K562 (cell line): ENCODE results near the gene HPCAL1. TPM values are rescaled to one million over a fixed set of nuclear protein-coding genes. Genes with fewer than 3 reads are reported as not detected.

Experiments
- BHLHE40 ChIP-seq: IDR thresholded peaks from 2 replicates; pipeline ENCODE4 v1.6.1; 2011; ENCODE audit warnings: low read length, improper control_type of control experiment
- CTBP1 ChIP-seq: fragments of 450-650 bp; IDR thresholded peaks from 2 replicates; pipeline ENCODE4 v1.6.1; 2016; ENCODE audit warnings: borderline replicate concordance
- CXXC5 ChIP-seq: fragments of 250-450 bp; sonication (Bioruptor Pico); IDR thresholded peaks from 2 replicates; pipeline ENCODE4 v1.8.0; 2022; ENCODE audit warnings: inconsistent platforms, mild to moderate bottlenecking, moderate library complexity
- GATAD2B ChIP-seq: fragments of 450-650 bp; IDR thresholded peaks from 2 replicates; pipeline ENCODE4 v1.6.1; 2017; ENCODE audit warnings: mild to moderate bottlenecking, borderline replicate concordance
- KLF6 ChIP-seq: fragments of 250-450 bp; sonication (Bioruptor Pico); IDR thresholded peaks from 2 replicates; pipeline ENCODE4 v1.4.0; 2020; ENCODE audit warnings: mild to moderate bottlenecking, moderate library complexity, borderline replicate concordance
- MED1 ChIP-seq: sonication (generic); formaldehyde crosslinking; IDR thresholded peaks from 2 replicates; pipeline ENCODE4 v1.8.1; 2023; ENCODE audit warnings: missing genetic modification reagents, borderline replicate concordance
- NEUROD1 ChIP-seq: fragments of 150-350 bp; IDR thresholded peaks from 2 replicates; pipeline ENCODE4 v1.6.1; 2014; ENCODE audit warnings: borderline replicate concordance, low read length, low read depth; ENCODE audit not compliant: partially characterized antibody
- PCBP2 ChIP-seq: fragments of 200-400 bp; formaldehyde crosslinking; IDR thresholded peaks from 2 replicates; pipeline ENCODE4 v1.6.1; 2018; ENCODE audit warnings: low read length, low read depth, mild to moderate bottlenecking, moderate library complexity; ENCODE audit not compliant: poor library complexity, severe bottlenecking
- POLR2G ChIP-seq: fragments of 200-400 bp; formaldehyde crosslinking; IDR thresholded peaks from 2 replicates; pipeline ENCODE4 v1.6.1; 2017; ENCODE audit warnings: low read depth, mild to moderate bottlenecking, antibody characterized with exemption, low read length, moderate library complexity
- SIN3A ChIP-seq, 2 experiments: fragments of 150-350 bp in 1 of 2; IDR thresholded peaks; 2 replicates each; pipeline ENCODE4 v1.6.1; 2011 to 2016; ENCODE audit warnings: borderline replicate concordance in 2 of 2, low read depth in 2 of 2, low read length in 2 of 2, mild to moderate bottlenecking in 2 of 2, moderate library complexity in 2 of 2; ENCODE audit not compliant: control insufficient read depth in 1 of 2
- STAT5B ChIP-seq: fragments of 250-450 bp; sonication (Bioruptor Pico); IDR thresholded peaks from 2 replicates; pipeline ENCODE4 v1.8.0; 2021; ENCODE audit warnings: mild to moderate bottlenecking, inconsistent platforms
- TOE1 ChIP-seq, 2 experiments: fragments of 450-650 bp in 1 of 2; sonication (generic) in 1 of 2; formaldehyde crosslinking in 1 of 2; IDR thresholded peaks; 2 replicates each; pipeline versions ENCODE4 v1.7.1 to v1.8.0; 2016 to 2022; ENCODE audit warnings: borderline replicate concordance in 2 of 2, mild to moderate bottlenecking in 2 of 2, antibody characterized with exemption in 1 of 2, inconsistent platforms in 1 of 2, low read depth in 1 of 2, missing genetic modification reagents in 1 of 2, moderate library complexity in 1 of 2
- U2AF1 ChIP-seq: fragments of 200-400 bp; formaldehyde crosslinking; optimal IDR thresholded peaks from 2 replicates; pipeline ENCODE3; 2017; ENCODE audit warnings: mild to moderate bottlenecking, low read depth, low read length, moderate library complexity
- ZFX ChIP-seq: sonication (generic); formaldehyde crosslinking; IDR thresholded peaks from 2 replicates; pipeline ENCODE4 v1.8.0; 2022; ENCODE audit warnings: mild to moderate bottlenecking, missing genetic modification reagents, moderate library complexity
- ZNF12 ChIP-seq: sonication (generic); formaldehyde crosslinking; IDR thresholded peaks from 2 replicates; pipeline ENCODE4 v1.4.0; 2020; ENCODE audit warnings: mild to moderate bottlenecking, missing genetic modification reagents
- ZSCAN32 ChIP-seq: fragments of 450-650 bp; formaldehyde crosslinking; IDR thresholded peaks from 2 replicates; pipeline ENCODE4 v1.4.0; 2020; ENCODE audit warnings: mild to moderate bottlenecking, moderate library complexity
- polyA plus RNA-seq, 8 experiments: library from polyadenylated mRNA; depleted of rRNA in 4 of 8; stranded (reverse) in 5 of 8; unstranded in 3 of 8; fragments of >200 nt; fragmentation: Nextera tagmentation in 2 of 8; fragmentation: Illumina TruSeq in 1 of 8; extraction: Ambion mirVana in 2 of 8; extraction: Trizol in 1 of 8; gene quantifications; 2 replicates each; pipeline versions ENCODE4 v1.2.1 to v1.2.3, GENCODE V29; 2011 to 2014; ENCODE audit warnings: inconsistent platforms in 1 of 8, missing spikeins in 1 of 8
- total RNA-seq, 7 experiments: library from RNA; depleted of rRNA in 6 of 7; stranded (reverse); fragments of >200 nt in 6 of 7; fragmentation: Illumina TruSeq in 2 of 7; extraction: Trizol in 2 of 7; gene quantifications; 2 replicates each; pipeline versions ENCODE4 v1.2.1 to v1.2.3, GENCODE V29; 2011 to 2021; ENCODE audit warnings: low replicate concordance in 1 of 7
- TF ChIP-seq, protein P1 (sequence below): fragments of 250-450 bp; sonication (Bioruptor Pico); IDR thresholded peaks from 2 replicates; pipeline ENCODE4 v1.6.1; 2021; ENCODE audit warnings: mild to moderate bottlenecking
- TF ChIP-seq, protein P2 (sequence below): sonication (generic); formaldehyde crosslinking; IDR thresholded peaks from 2 replicates; pipeline ENCODE4 v1.8.1; 2023; ENCODE audit warnings: mild to moderate bottlenecking, missing genetic modification reagents
- TF ChIP-seq, protein P3 (sequence below), 3 experiments: fragments of 200-800 bp in 1 of 3; fragments of 250-450 bp in 1 of 3; fragments of 450-650 bp in 1 of 3; sonication (Bioruptor Pico) in 1 of 3; sonication (Bioruptor generic) in 1 of 3; formaldehyde crosslinking in 1 of 3; IDR thresholded peaks; 2 replicates each; pipeline versions ENCODE4 v1.6.1 to v1.8.0; 2016 to 2022; ENCODE audit warnings: mild to moderate bottlenecking in 2 of 3, missing genetic modification characterization in 2 of 3, missing compliant biosample characterization in 1 of 3, moderate library complexity in 1 of 3

The HPCAL1 gene
- total and polyA plus RNA-seq, 9 of the 15 experiments (the other 6 are each of a cell fraction or from before 2014, with no cell fraction given): 2.7 to 65.5 (median 23.9) TPM

DNA sequence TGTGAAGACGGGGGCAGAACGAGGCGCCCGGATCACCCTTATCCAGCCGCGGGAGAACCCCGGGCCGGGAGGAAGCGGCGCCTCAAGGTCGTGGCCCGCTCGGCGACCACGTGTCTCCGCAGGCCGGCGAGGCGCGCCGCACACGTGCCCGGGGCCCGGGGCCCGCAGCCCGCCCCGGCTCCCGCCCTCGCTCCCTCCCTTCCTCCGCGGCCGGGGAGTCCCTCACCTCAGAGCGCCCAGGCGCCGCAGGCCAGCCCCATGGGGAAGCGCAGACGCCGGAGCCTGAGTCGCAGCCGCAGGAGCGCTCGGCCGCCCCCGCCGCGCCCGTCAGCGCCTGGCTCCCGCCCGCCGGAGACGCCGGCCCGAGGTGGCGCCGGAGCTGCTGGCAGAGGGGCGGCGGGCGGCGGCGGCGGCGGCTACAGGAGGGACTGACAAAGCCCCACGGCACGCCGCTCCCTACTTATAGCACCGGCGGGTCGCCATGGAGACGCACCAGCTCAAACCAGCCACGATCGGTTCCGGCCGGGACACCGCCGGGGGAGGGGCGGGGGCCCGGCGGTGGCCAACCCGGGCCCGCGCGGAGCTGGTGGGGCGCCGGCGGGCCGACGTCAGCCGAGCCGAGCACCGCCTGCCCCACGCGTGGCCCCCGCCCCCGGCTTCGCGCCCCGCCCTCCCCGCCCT lies 145.3 kb downstream of the HPCAL1 start, which contains the start of gene ODC1 (continued):
- TF ChIP-seq, protein P1, sequence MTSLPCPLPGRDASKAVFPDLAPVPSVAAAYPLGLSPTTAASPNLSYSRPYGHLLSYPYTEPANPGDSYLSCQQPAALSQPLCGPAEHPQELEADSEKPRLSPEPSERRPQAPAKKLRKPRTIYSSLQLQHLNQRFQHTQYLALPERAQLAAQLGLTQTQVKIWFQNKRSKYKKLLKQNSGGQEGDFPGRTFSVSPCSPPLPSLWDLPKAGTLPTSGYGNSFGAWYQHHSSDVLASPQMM (CRISPR knock-in tag): no peak
- TF ChIP-seq ZNF12: 0 out of 2 replicates have a peak, but pooled peaks have one; percentile 57
- no peak for TF ChIP-seq STAT5B (CRISPR knock-in tag)
- TF ChIP-seq POLR2G: peak; percentile 97
- TF ChIP-seq KLF6: no peak
- 0 out of 2 replicates have a peak, but pooled peaks have one; percentile 18 for TF ChIP-seq CTBP1
- TF ChIP-seq, protein P2, sequence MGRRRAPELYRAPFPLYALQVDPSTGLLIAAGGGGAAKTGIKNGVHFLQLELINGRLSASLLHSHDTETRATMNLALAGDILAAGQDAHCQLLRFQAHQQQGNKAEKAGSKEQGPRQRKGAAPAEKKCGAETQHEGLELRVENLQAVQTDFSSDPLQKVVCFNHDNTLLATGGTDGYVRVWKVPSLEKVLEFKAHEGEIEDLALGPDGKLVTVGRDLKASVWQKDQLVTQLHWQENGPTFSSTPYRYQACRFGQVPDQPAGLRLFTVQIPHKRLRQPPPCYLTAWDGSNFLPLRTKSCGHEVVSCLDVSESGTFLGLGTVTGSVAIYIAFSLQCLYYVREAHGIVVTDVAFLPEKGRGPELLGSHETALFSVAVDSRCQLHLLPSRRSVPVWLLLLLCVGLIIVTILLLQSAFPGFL (CRISPR knock-in tag): peak; percentile 36; the same call in 1 of the 2 replicates
- TF ChIP-seq ZFX (CRISPR knock-in tag): peak; percentile 52
- peak; percentile 78 for TF ChIP-seq BHLHE40
- peak; percentile 71; the same call in 1 of the 2 replicates for TF ChIP-seq MED1 (CRISPR knock-in tag)
- peak; percentile 37 for TF ChIP-seq PCBP2
- peak; percentile 58 for TF ChIP-seq U2AF1
- TF ChIP-seq ZSCAN32 (CRISPR knock-in tag): peak; percentile 52; the same call in 1 of the 2 replicates
- peak; percentile 84 for TF ChIP-seq GATAD2B
- TF ChIP-seq, protein P3, sequence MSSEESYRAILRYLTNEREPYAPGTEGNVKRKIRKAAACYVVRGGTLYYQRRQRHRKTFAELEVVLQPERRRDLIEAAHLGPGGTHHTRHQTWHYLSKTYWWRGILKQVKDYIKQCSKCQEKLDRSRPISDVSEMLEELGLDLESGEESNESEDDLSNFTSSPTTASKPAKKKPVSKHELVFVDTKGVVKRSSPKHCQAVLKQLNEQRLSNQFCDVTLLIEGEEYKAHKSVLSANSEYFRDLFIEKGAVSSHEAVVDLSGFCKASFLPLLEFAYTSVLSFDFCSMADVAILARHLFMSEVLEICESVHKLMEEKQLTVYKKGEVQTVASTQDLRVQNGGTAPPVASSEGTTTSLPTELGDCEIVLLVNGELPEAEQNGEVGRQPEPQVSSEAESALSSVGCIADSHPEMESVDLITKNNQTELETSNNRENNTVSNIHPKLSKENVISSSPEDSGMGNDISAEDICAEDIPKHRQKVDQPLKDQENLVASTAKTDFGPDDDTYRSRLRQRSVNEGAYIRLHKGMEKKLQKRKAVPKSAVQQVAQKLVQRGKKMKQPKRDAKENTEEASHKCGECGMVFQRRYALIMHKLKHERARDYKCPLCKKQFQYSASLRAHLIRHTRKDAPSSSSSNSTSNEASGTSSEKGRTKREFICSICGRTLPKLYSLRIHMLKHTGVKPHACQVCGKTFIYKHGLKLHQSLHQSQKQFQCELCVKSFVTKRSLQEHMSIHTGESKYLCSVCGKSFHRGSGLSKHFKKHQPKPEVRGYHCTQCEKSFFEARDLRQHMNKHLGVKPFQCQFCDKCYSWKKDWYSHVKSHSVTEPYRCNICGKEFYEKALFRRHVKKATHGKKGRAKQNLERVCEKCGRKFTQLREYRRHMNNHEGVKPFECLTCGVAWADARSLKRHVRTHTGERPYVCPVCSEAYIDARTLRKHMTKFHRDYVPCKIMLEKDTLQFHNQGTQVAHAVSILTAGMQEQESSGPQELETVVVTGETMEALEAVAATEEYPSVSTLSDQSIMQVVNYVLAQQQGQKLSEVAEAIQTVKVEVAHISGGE (CRISPR knock-in tag; IDR thresholded peaks at IDR 0.05): peak in 1 of 3 experiments; percentile 27; a peak in 1 of 6 replicates
- peak; percentile 40 to 83; a peak in 2 of 4 replicates for TF ChIP-seq SIN3A (IDR thresholded peaks at IDR 0.05; ENCODE audit: borderline replicate concordance in 2 of 2, control insufficient read depth in 1 of 2, low read depth in 2 of 2, low read length in 2 of 2)
- TF ChIP-seq NEUROD1: peak; percentile 32
- peak; percentile 87 for TF ChIP-seq CXXC5 (CRISPR knock-in tag)
- TF ChIP-seq TOE1 (IDR thresholded peaks at IDR 0.05; ENCODE audit: borderline replicate concordance): no peak
- TF ChIP-seq TOE1 (CRISPR knock-in tag; IDR thresholded peaks at IDR 0.05; ENCODE audit: borderline replicate concordance, low read depth): 0 out of 2 replicates have a peak, but pooled peaks have one; percentile 39
